ENCODE results near the gene CEP250. TPM values are rescaled to one million over a fixed set of nuclear protein-coding genes. Genes with fewer than 3 reads are reported as not detected.
A peak's percentile ranks its signal among the peaks of the same experiment; 100 is the strongest.

The CEP250 gene
- total RNA-seq, 1 donor from 2014 or later = 55.4 TPM

DNA sequence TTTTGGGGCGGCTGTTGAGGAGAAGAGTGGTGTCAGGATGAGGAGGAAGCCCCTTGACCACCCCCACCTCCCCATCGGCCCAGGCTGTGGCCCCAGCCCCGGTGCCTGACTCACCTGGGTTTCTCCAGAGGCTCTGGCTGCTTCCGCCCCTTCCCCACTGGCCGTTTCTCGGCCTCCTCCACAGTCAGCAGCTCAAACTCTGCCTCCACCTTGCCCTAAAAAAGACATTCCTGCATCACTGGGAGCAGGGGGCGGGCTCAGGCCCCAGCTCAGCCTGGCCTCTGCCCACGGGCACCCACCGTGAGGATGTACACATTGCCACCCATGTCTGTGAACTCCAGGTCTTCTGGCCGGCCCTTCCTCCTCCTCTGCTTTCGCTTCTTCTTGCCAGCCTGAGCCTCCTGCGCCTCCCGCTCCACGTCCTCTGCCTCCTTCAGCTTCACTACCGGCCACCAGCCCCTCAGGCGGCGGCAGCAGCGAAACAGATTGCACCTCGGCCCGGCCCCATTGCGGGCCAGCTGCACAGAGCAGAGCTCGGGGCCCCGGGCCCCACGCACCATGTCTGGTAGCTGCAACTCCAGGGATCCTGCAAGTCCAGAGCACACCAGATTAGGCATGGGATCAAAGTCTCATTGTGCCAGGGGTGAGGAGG, 103.8 kb downstream of the CEP250 start:
- H3K4me2 ChIP-seq = no peak overlapping the region
- H3K4me1 ChIP-seq = no peaks in the 10 kb centered on the region
- no peaks in the 10 kb centered on the region for H3K36me3 ChIP-seq
- no peak overlapping the region for H3K4me3 ChIP-seq
- Mint-ChIP-seq H3K36me3 (peaks cover 20% of the 10 kb centered on the region), H3K4me3 (no peak overlapping the region), H3K4me1 (no peaks in the 10 kb centered on the region), H3K9me3 (no peaks in the 10 kb centered on the region), H3K27ac (no peak overlapping the region), H3K27me3 (ENCODE audit: insufficient read depth, low read depth) (peaks cover 10% of the 10 kb centered on the region)
- no peak for TF ChIP-seq EZH2 (IDR thresholded peaks at IDR 0.05)
- TF ChIP-seq, protein P1, sequence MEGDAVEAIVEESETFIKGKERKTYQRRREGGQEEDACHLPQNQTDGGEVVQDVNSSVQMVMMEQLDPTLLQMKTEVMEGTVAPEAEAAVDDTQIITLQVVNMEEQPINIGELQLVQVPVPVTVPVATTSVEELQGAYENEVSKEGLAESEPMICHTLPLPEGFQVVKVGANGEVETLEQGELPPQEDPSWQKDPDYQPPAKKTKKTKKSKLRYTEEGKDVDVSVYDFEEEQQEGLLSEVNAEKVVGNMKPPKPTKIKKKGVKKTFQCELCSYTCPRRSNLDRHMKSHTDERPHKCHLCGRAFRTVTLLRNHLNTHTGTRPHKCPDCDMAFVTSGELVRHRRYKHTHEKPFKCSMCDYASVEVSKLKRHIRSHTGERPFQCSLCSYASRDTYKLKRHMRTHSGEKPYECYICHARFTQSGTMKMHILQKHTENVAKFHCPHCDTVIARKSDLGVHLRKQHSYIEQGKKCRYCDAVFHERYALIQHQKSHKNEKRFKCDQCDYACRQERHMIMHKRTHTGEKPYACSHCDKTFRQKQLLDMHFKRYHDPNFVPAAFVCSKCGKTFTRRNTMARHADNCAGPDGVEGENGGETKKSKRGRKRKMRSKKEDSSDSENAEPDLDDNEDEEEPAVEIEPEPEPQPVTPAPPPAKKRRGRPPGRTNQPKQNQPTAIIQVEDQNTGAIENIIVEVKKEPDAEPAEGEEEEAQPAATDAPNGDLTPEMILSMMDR (IDR thresholded peaks at IDR 0.05) = no peak
- no peak for TF ChIP-seq EZH2phosphoT487 (IDR thresholded peaks at IDR 0.05)
- H3K9ac ChIP-seq = no peak overlapping the region
- no peaks in the 10 kb centered on the region for H4K20me1 ChIP-seq (ENCODE audit: low read depth)
- H3F3A ChIP-seq (ENCODE audit: low read depth) = peaks cover 5% of the 10 kb centered on the region
- H3K27me3 ChIP-seq = no peaks in the 10 kb centered on the region
- H3K9me3 ChIP-seq (ENCODE audit: low read depth) = no peaks in the 10 kb centered on the region
- no peak overlapping the region for H2AFZ ChIP-seq (replicated peaks)
- DNase-seq (ENCODE audit: low spot score) = no peak
- no peaks in the 10 kb centered on the region for H3K79me2 ChIP-seq (ENCODE audit: low read depth)
- no peak overlapping the region for H3K27ac ChIP-seq

DNA sequence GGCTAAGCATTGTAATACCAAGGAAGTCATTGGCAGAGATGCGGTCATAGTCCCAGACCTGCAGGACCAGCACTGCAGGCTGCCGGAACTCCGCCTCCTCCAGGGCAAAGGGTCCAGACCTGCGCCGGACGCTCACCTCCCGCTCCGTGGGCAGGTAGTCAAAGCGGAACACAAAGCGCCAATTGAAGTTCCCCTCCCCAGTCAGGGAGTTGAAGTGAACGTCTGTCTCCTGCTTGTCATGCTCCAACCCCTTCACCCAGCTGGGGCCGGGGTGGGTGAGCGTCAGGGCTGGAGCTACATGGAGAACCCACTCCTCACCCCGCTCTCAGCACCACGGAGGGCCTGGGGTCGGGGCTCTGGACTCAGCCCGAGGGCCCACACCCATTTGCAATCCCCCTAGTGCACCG, 104.7 kb downstream of the CEP250 start:
- Mint-ChIP-seq H3K36me3 (peaks cover 12% of the 10 kb centered on the region), H3K9me3 (no peaks in the 10 kb centered on the region), H3K27me3 (ENCODE audit: insufficient read depth, low read depth) (peaks cover 10% of the 10 kb centered on the region), H3K4me1 (no peaks in the 10 kb centered on the region), H3K27ac (no peak overlapping the region), H3K4me3 (no peak overlapping the region)
- no peak overlapping the region for H3K27ac ChIP-seq
- no peak overlapping the region for H2AFZ ChIP-seq (replicated peaks)
- H3K79me2 ChIP-seq (ENCODE audit: low read depth) = no peaks in the 10 kb centered on the region
- H3K4me1 ChIP-seq = no peaks in the 10 kb centered on the region
- H3K36me3 ChIP-seq = no peaks in the 10 kb centered on the region
- no peaks in the 10 kb centered on the region for H3K9me3 ChIP-seq (ENCODE audit: low read depth)
- no peak overlapping the region for H3K4me2 ChIP-seq
- no peak overlapping the region for H3K4me3 ChIP-seq
- H3K9ac ChIP-seq = no peak overlapping the region
- TF ChIP-seq EZH2phosphoT487 (IDR thresholded peaks at IDR 0.05) = no peak
- H3K27me3 ChIP-seq = no peaks in the 10 kb centered on the region
- H4K20me1 ChIP-seq (ENCODE audit: low read depth) = no peaks in the 10 kb centered on the region
- peaks cover 5% of the 10 kb centered on the region for H3F3A ChIP-seq (ENCODE audit: low read depth)
- no peak for DNase-seq (ENCODE audit: low spot score)

DNA sequence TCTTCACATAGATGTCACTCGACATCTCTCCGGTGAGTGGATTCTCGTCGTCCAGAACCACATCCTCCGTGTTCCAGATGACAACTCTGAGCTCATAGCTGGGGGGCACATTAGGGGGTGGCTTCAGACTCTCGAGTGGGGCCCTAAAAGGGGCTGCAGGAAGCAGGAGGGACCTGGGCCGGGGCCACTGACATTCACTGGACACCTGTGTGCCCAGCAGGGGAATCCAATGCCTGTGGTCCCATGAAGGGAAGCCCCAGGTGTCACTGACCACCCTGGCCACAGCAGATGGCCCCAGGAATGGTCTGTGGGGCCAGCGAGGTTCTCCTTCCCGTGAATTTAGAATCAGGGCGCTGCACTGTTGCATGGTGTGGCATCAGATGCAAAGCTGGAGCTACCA, 105.1 kb downstream of the CEP250 start:
- TF ChIP-seq, protein P1 (IDR thresholded peaks at IDR 0.05) = no peak
- TF ChIP-seq EZH2phosphoT487 (IDR thresholded peaks at IDR 0.05) = no peak
- TF ChIP-seq EZH2 (IDR thresholded peaks at IDR 0.05) = no peak
- no peak for DNase-seq (ENCODE audit: low spot score)
- no peak overlapping the region for H3K9ac ChIP-seq
- no peak overlapping the region for H3K27ac ChIP-seq
- Mint-ChIP-seq H3K27ac (no peak overlapping the region), H3K4me1 (no peaks in the 10 kb centered on the region), H3K36me3 (peaks cover 9% of the 10 kb centered on the region), H3K9me3 (no peaks in the 10 kb centered on the region), H3K4me3 (no peak overlapping the region), H3K27me3 (ENCODE audit: insufficient read depth, low read depth) (peaks cover 10% of the 10 kb centered on the region)
- H3K4me1 ChIP-seq = no peaks in the 10 kb centered on the region
- no peak overlapping the region for H3K4me3 ChIP-seq
- H2AFZ ChIP-seq (replicated peaks) = no peak overlapping the region
- no peaks in the 10 kb centered on the region for H3K79me2 ChIP-seq (ENCODE audit: low read depth)
- peaks cover 5% of the 10 kb centered on the region for H3F3A ChIP-seq (ENCODE audit: low read depth)
- no peaks in the 10 kb centered on the region for H3K36me3 ChIP-seq
- H3K9me3 ChIP-seq (ENCODE audit: low read depth) = no peaks in the 10 kb centered on the region
- H3K4me2 ChIP-seq = no peak overlapping the region
- no peaks in the 10 kb centered on the region for H3K27me3 ChIP-seq
- H4K20me1 ChIP-seq (ENCODE audit: low read depth) = no peaks in the 10 kb centered on the region

DNA sequence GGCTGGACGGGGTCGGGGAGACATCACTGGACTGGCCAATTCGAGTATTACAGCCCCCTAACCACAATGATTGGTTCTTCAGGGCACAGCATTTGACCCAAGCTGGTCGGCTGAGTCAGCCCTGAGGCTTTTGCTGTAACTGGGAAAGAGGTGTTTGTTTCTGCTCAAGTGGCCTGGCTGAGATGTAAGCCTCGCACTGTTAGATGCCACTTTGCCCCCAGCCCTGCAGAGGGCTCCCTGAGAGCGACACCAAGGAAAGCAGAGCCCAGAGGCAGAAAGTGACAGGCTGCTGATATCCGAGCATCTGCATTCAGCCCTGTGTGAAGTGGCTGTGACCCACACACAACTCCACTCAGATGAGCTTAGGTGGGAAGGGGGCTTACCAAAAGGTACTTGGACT, 105.9 kb downstream of the CEP250 start:
- H3K9me3 Mint-ChIP-seq = no peaks in the 10 kb centered on the region
- no peak overlapping the region for H3K27ac ChIP-seq
- no peak overlapping the region for H3K4me2 ChIP-seq
- no peaks in the 10 kb centered on the region for H4K20me1 ChIP-seq (ENCODE audit: low read depth)
- no peaks in the 10 kb centered on the region for H3K79me2 ChIP-seq (ENCODE audit: low read depth)
- no peaks in the 10 kb centered on the region for H3K36me3 ChIP-seq
- H3K27ac Mint-ChIP-seq = no peak overlapping the region
- no peaks in the 10 kb centered on the region for H3K9me3 ChIP-seq (ENCODE audit: low read depth)
- no peak overlapping the region for H3K9ac ChIP-seq
- no peak overlapping the region for H3K4me3 Mint-ChIP-seq
- H3F3A ChIP-seq (ENCODE audit: low read depth) = peaks cover 5% of the 10 kb centered on the region
- H3K27me3 Mint-ChIP-seq (ENCODE audit: insufficient read depth, low read depth) = peaks cover 10% of the 10 kb centered on the region
- no peaks in the 10 kb centered on the region for H3K27me3 ChIP-seq
- H3K4me1 Mint-ChIP-seq = no peaks in the 10 kb centered on the region
- no peak for TF ChIP-seq EZH2phosphoT487 (IDR thresholded peaks at IDR 0.05)
- TF ChIP-seq, protein P1 (IDR thresholded peaks at IDR 0.05) = peak; percentile 57
- no peak overlapping the region for H2AFZ ChIP-seq (replicated peaks)
- H3K4me1 ChIP-seq = no peaks in the 10 kb centered on the region
- H3K4me3 ChIP-seq = no peak overlapping the region
- peak; percentile 77 for DNase-seq (ENCODE audit: low spot score)
- peaks cover 8% of the 10 kb centered on the region for H3K36me3 Mint-ChIP-seq

Data from neural progenitor cell (in vitro differentiated cells).